Measurements from ENCODE around the gene LUC7L. TPM values are rescaled to one million over a fixed set of nuclear protein-coding genes. Genes with fewer than 3 reads are reported as not detected.
"Not testable (repeated sequence)": the region's sequence is repeated elsewhere in the genome, so short reads cannot be mapped to it uniquely, and the experiment has no call there.

Gene LUC7L
- total RNA-seq, 1 experiment from 2014 or later = 74.1 TPM

GRCh38 chr16:175011-175949, 54.0 kb downstream of the LUC7L start:
- no peak for DNase-seq (ENCODE audit: unreplicated experiment)
- H3K4me1 Mint-ChIP-seq (ENCODE audit: insufficient read depth, unreplicated experiment) = no peaks in the 10 kb centered on the region
- H3K36me3 Mint-ChIP-seq (ENCODE audit: insufficient read depth, unreplicated experiment) = no peaks in the 10 kb centered on the region
- intact Hi-C loops (cut with micrococcal nuclease) = no loop called here
- ChIA-PET POLR2A (interaction anchor here (0.9 kb wide), 1 partner anchor 15 kb away, joined by 3 read pairs; no protein-coding TSS in a partner anchor), CTCF (interaction anchor here (0.6 to 1.4 kb wide), 3 partner anchors 30 to 78 kb away, joined by 3 to 6 read pairs (median 3); no protein-coding TSS in a partner anchor)
- H3K9me3 Mint-ChIP-seq (ENCODE audit: unreplicated experiment) = no peaks in the 10 kb centered on the region
- no TSS peak for BruUV-seq (replicated peaks)
- peaks cover 58% of the 10 kb centered on the region for H3K27me3 Mint-ChIP-seq (ENCODE audit: insufficient read depth, unreplicated experiment)
- H3K27ac Mint-ChIP-seq (ENCODE audit: low read depth, unreplicated experiment) = no peak overlapping the region
- H3K4me3 Mint-ChIP-seq (ENCODE audit: unreplicated experiment) = no peak overlapping the region
- TF ChIP-seq CTCF (IDR thresholded peaks at IDR 0.05; ENCODE audit: unreplicated experiment) = no peak

- POLR2A ChIA-PET = interaction anchor here (0.9 kb wide), 1 partner anchor 14 kb away, joined by 3 read pairs; no protein-coding TSS in a partner anchor
- peak; percentile 47 for DNase-seq (ENCODE audit: unreplicated experiment)
- H3K4me1 Mint-ChIP-seq (ENCODE audit: insufficient read depth, unreplicated experiment); H3K36me3 Mint-ChIP-seq (ENCODE audit: insufficient read depth, unreplicated experiment); BruUV-seq (replicated peaks); H3K9me3 Mint-ChIP-seq (ENCODE audit: unreplicated experiment); H3K27ac Mint-ChIP-seq (ENCODE audit: low read depth, unreplicated experiment); H3K4me3 Mint-ChIP-seq (ENCODE audit: unreplicated experiment); intact Hi-C loops (cut with micrococcal nuclease): not testable (repeated sequence)
- CTCF ChIA-PET = interaction anchor here (1.0 kb wide), 1 partner anchor 77 kb away, joined by 3 read pairs; no protein-coding TSS in a partner anchor
- H3K27me3 Mint-ChIP-seq (ENCODE audit: insufficient read depth, unreplicated experiment) = peaks cover 59% of the 10 kb centered on the region
These were observed 55.1 kb downstream of the LUC7L start for GRCh38 chr16:173928-174769.

GRCh38 chr16:173211-173854, 55.9 kb downstream of the LUC7L start:
- DNase-seq (ENCODE audit: unreplicated experiment); H3K4me1 Mint-ChIP-seq (ENCODE audit: insufficient read depth, unreplicated experiment); CTCF ChIA-PET; H3K27ac Mint-ChIP-seq (ENCODE audit: low read depth, unreplicated experiment); BruUV-seq (replicated peaks); H3K9me3 Mint-ChIP-seq (ENCODE audit: unreplicated experiment); H3K36me3 Mint-ChIP-seq (ENCODE audit: insufficient read depth, unreplicated experiment); intact Hi-C loops (cut with micrococcal nuclease); POLR2A ChIA-PET; H3K4me3 Mint-ChIP-seq (ENCODE audit: unreplicated experiment): not testable (repeated sequence)
- H3K27me3 Mint-ChIP-seq (ENCODE audit: insufficient read depth, unreplicated experiment) = peaks cover 59% of the 10 kb centered on the region

DNA sequence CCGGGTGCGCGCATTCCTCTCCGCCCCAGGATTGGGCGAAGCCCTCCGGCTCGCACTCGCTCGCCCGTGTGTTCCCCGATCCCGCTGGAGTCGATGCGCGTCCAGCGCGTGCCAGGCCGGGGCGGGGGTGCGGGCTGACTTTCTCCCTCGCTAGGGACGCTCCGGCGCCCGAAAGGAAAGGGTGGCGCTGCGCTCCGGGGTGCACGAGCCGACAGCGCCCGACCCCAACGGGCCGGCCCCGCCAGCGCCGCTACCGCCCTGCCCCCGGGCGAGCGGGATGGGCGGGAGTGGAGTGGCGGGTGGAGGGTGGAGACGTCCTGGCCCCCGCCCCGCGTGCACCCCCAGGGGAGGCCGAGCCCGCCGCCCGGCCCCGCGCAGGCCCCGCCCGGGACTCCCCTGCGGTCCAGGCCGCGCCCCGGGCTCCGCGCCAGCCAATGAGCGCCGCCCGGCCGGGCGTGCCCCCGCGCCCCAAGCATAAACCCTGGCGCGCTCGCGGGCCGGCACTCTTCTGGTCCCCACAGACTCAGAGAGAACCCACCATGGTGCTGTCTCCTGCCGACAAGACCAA, 56.8 kb downstream of the LUC7L start, which contains the start of gene HBA2:
TSS of gene HBA2 (plus strand) at position 503 of the 568 bp plus-strand sequence. CDS start at position 540, 37 bp downstream.
- H3K36me3 Mint-ChIP-seq (ENCODE audit: insufficient read depth, unreplicated experiment); H3K4me1 Mint-ChIP-seq (ENCODE audit: insufficient read depth, unreplicated experiment); H3K4me3 Mint-ChIP-seq (ENCODE audit: unreplicated experiment); H3K9me3 Mint-ChIP-seq (ENCODE audit: unreplicated experiment); POLR2A ChIA-PET; intact Hi-C loops (cut with micrococcal nuclease); H3K27ac Mint-ChIP-seq (ENCODE audit: low read depth, unreplicated experiment); BruUV-seq (replicated peaks); CTCF ChIA-PET; DNase-seq (ENCODE audit: unreplicated experiment): not testable (repeated sequence)
- peaks cover 50% of the 10 kb centered on the region for H3K27me3 Mint-ChIP-seq (ENCODE audit: insufficient read depth, unreplicated experiment)

- Mint-ChIP-seq H3K9me3 (ENCODE audit: unreplicated experiment) (no peaks in the 10 kb centered on the region), H3K4me3 (ENCODE audit: unreplicated experiment) (no peak overlapping the region), H3K27ac (ENCODE audit: low read depth, unreplicated experiment) (no peak overlapping the region), H3K4me1 (ENCODE audit: insufficient read depth, unreplicated experiment) (no peaks in the 10 kb centered on the region), H3K36me3 (ENCODE audit: insufficient read depth, unreplicated experiment) (no peaks in the 10 kb centered on the region), H3K27me3 (ENCODE audit: insufficient read depth, unreplicated experiment) (peaks cover 46% of the 10 kb centered on the region)
- no peak for TF ChIP-seq CTCF (IDR thresholded peaks at IDR 0.05; ENCODE audit: unreplicated experiment)
- ChIA-PET CTCF (interaction anchor here (0.6 to 0.8 kb wide), 3 partner anchors 11 to 64 kb away, joined by 3 to 5 read pairs (median 3); no protein-coding TSS in a partner anchor), POLR2A (no interaction called here)
- intact Hi-C loops (cut with micrococcal nuclease) = no loop called here
- BruUV-seq (replicated peaks) = no TSS peak
- DNase-seq (ENCODE audit: unreplicated experiment) = no peak
These were observed 58.5 kb downstream of the LUC7L start for GRCh38 chr16:170788-171187.

DNA sequence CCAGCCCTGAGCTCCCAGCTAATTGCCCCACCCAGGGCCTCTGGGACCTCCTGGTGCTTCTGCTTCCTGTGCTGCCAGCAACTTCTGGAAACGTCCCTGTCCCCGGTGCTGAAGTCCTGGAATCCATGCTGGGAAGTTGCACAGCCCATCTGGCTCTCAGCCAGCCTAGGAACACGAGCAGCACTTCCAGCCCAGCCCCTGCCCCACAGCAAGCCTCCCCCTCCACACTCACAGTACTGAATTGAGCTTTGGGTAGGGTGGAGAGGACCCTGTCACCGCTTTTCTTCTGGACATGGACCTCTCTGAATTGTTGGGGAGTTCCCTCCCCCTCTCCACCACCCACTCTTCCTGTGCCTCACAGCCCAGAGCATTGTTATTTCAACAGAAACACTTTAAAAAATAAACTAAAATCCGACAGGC, 59.2 kb downstream of the LUC7L start:
- BruUV-seq (replicated peaks); H3K4me3 Mint-ChIP-seq (ENCODE audit: unreplicated experiment); H3K4me1 Mint-ChIP-seq (ENCODE audit: insufficient read depth, unreplicated experiment); intact Hi-C loops (cut with micrococcal nuclease); H3K9me3 Mint-ChIP-seq (ENCODE audit: unreplicated experiment); H3K36me3 Mint-ChIP-seq (ENCODE audit: insufficient read depth, unreplicated experiment); POLR2A ChIA-PET; H3K27ac Mint-ChIP-seq (ENCODE audit: low read depth, unreplicated experiment): not testable (repeated sequence)
- H3K27me3 Mint-ChIP-seq (ENCODE audit: insufficient read depth, unreplicated experiment) = peaks cover 39% of the 10 kb centered on the region
- DNase-seq (ENCODE audit: unreplicated experiment) = peak; percentile 53
- CTCF ChIA-PET = interaction anchor here (0.6 to 0.8 kb wide), 2 partner anchors 11 to 12 kb away, joined by 3 to 5 read pairs; no protein-coding TSS in a partner anchor
